Measurements from ENCODE around the gene TOP3A. TPM values are rescaled to one million over a fixed set of nuclear protein-coding genes. Genes with fewer than 3 reads are reported as not detected.
"Not testable (repeated sequence)": the region's sequence is repeated elsewhere in the genome, so short reads cannot be mapped to it uniquely, and the experiment has no call there.

TOP3A gene
- total and polyA plus RNA-seq, 2 of the 13 experiments (the other 11 are each of a cell fraction or from before 2014, with no cell fraction given) = 16.9 to 36.8 TPM

GRCh38 chr17:18339933-18340332 lies 25.1 kb upstream of the TOP3A start (continued):
- TF ChIP-seq ZNF101 (CRISPR knock-in tag; IDR thresholded peaks at IDR 0.05; ENCODE audit: borderline replicate concordance, low read depth) (no peak), ZNF143 (CRISPR knock-in tag; IDR thresholded peaks at IDR 0.05) (no peak), TEAD2 (CRISPR knock-in tag; IDR thresholded peaks at IDR 0.05) (no peak)

- ATAC-seq; BruUV-seq (replicated peaks): not testable (repeated sequence)
- peaks cover 17 to 51% of the 10 kb centered on the region in 2 experiments; a peak in 4 of 5 replicates for H3K36me3 ChIP-seq (replicated peaks in 1 of 2; ENCODE audit: control insufficient read depth in 1 of 2, insufficient read depth in 2 of 2, low read length in 2 of 2)
These were observed 23.4 kb upstream of the TOP3A start for GRCh38 chr17:18338158-18338557.

DNA sequence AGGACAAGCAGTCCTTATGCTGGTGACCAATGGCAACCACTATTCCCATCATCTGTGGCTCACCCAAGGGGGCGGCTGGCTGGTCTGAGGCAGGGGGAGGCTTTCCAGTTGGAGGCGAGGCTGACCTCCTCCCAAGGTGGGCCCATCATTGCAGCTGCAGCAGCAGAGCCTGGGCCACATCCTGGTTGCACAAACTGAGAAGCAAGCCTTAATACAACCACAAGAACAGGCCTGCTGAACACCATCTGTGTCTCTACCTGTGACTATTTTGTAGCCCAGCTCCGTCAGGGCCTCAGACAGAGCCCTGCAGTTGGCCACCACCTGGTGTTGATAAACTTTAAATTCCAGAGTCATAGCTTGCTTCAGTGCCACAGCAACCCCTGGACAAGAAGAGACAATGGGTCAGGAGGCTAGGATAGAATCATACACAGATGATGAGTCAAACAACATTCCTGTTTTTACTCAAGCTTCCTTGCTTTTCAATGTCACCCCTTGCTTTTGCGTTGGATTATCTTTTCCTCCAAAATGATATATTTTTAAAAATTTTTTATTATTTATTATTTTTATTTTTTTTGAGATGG lies 18.2 kb upstream of the TOP3A start:
- H3K4me2 ChIP-seq (ENCODE audit: low read depth, low read length) = no peak overlapping the region
- POLR2A ChIA-PET = no interaction called here
- ATAC-seq (no peak), FAIRE-seq (no peak), DNase-seq (ENCODE audit: low spot score) (no peak)
- TF ChIP-seq DPF2 (CRISPR knock-in tag; IDR thresholded peaks at IDR 0.05; ENCODE audit: borderline replicate concordance, low read depth) = no peak
- TF ChIP-seq ZFAT (CRISPR knock-in tag; conservative IDR thresholded peaks at IDR 0.05) = no peak
- TF ChIP-seq RELA (CRISPR knock-in tag; IDR thresholded peaks at IDR 0.05) = no peak
- TF ChIP-seq ZBTB1 (CRISPR knock-in tag; IDR thresholded peaks at IDR 0.05; ENCODE audit: borderline replicate concordance) = no peak
- no peak for TF ChIP-seq ARID5B (CRISPR knock-in tag; IDR thresholded peaks at IDR 0.05)
- H3K27me3 ChIP-seq (ENCODE audit: control insufficient read depth in 1 of 2, insufficient read depth in 2 of 2, low read length in 2 of 2) = no peaks in the 10 kb centered on the region
- no peak overlapping the region for H3K27ac ChIP-seq (ENCODE audit: extremely low read length, insufficient read depth, low read length)
- BruUV-seq (replicated peaks) = no TSS peak
- intact Hi-C loops (cut with micrococcal nuclease; ENCODE audit: unreplicated experiment) = no loop called here
- H3K9me3 ChIP-seq (ENCODE audit: low read length) = no peaks in the 10 kb centered on the region
- peaks cover 26 to 65% of the 10 kb centered on the region in 2 experiments for H3K36me3 ChIP-seq (replicated peaks in 1 of 2; ENCODE audit: control insufficient read depth in 1 of 2, insufficient read depth in 2 of 2, low read length in 2 of 2)
- H3K4me3 ChIP-seq (replicated peaks in 1 of 3; ENCODE audit: insufficient read depth in 1 of 3, low read depth in 2 of 3, low read length in 3 of 3) = no peak overlapping the region
- H2AFZ ChIP-seq (ENCODE audit: low read length) = no peak overlapping the region
- in situ Hi-C loops (cut with HindIII; ENCODE audit: extremely low pct_ligation_motif_present, low pct_unique_long_range_greater_than_20kb) = no loop called here
- H3K9ac ChIP-seq (ENCODE audit: insufficient read depth, low read depth, low read length) = no peak overlapping the region
- H3K4me1 ChIP-seq (ENCODE audit: insufficient read depth, low read length) = no peaks in the 10 kb centered on the region
- no peaks in the 10 kb centered on the region for H4K20me1 ChIP-seq (ENCODE audit: insufficient read depth, low read length)
- CTCF ChIA-PET (ENCODE audit: low intra/inter-chr PET ratio, low total read pairs) = no interaction called here
- WGBS (ENCODE audit: low lambda C conversion rate) = 93% methylated on average over 1 of the region's 4 CpGs
- no peaks in the 10 kb centered on the region for H3K79me2 ChIP-seq (ENCODE audit: insufficient read depth, low read length)

More at GRCh38 chr17:18338158-18338557, 23.4 kb upstream of the TOP3A start:
- CTCF ChIA-PET (ENCODE audit: low intra/inter-chr PET ratio, low total read pairs); H2AFZ ChIP-seq (ENCODE audit: low read length); H3K4me3 ChIP-seq (replicated peaks in 1 of 3; ENCODE audit: insufficient read depth in 1 of 3, low read depth in 2 of 3, low read length in 3 of 3); DNase-seq (ENCODE audit: low spot score); H3K9ac ChIP-seq (ENCODE audit: insufficient read depth, low read depth, low read length); H3K4me2 ChIP-seq (ENCODE audit: low read depth, low read length); POLR2A ChIA-PET; FAIRE-seq; H3K9me3 ChIP-seq (ENCODE audit: low read length); H4K20me1 ChIP-seq (ENCODE audit: insufficient read depth, low read length); H3K79me2 ChIP-seq (ENCODE audit: insufficient read depth, low read length); H3K27ac ChIP-seq (ENCODE audit: extremely low read length, insufficient read depth, low read length); H3K4me1 ChIP-seq (ENCODE audit: insufficient read depth, low read length); in situ Hi-C loops (cut with HindIII; ENCODE audit: extremely low pct_ligation_motif_present, low pct_unique_long_range_greater_than_20kb); intact Hi-C loops (cut with micrococcal nuclease; ENCODE audit: unreplicated experiment); H3K27me3 ChIP-seq (ENCODE audit: control insufficient read depth in 1 of 2, insufficient read depth in 2 of 2, low read length in 2 of 2): not testable (repeated sequence)
- 92% methylated on average over 8 of the region's 25 CpGs for WGBS (ENCODE audit: low lambda C conversion rate)

Measured in HepG2 (cell line).